ACC112 (cell line): ENCODE data around the gene CKAP2L.

ENCODE experiments used
- H2AFZ ChIP-seq: fragments of 200-600 bp; sonication (generic); one replicate; pipeline ENCODE4 v1.6.0; 2017; ENCODE audit warnings: antibody characterized with exemption, low read length; ENCODE audit not compliant: unreplicated experiment
- H3K27ac ChIP-seq: fragments of 200-600 bp; sonication (generic); 2 replicates; pipeline ENCODE4 v1.5.1; 2014; ENCODE audit warnings: low read depth, mild to moderate bottlenecking, antibody characterized with exemption, low read length, moderate library complexity
- H3K27me3 ChIP-seq: fragments of 200-600 bp; sonication (generic); 2 replicates; pipeline ENCODE4 v1.6.1; 2014; ENCODE audit warnings: mild to moderate bottlenecking, antibody characterized with exemption, low read length, moderate library complexity, mixed read lengths; ENCODE audit not compliant: insufficient read depth
- H3K36me3 ChIP-seq: fragments of 200-600 bp; sonication (generic); 2 replicates; pipeline ENCODE4 v1.6.1; 2016; ENCODE audit warnings: mild to moderate bottlenecking, antibody characterized with exemption, low read length, moderate library complexity, mixed read lengths; ENCODE audit not compliant: insufficient read depth
- H3K4me1 ChIP-seq: fragments of 200-600 bp; sonication (generic); one replicate; pipeline ENCODE4 v1.6.1; 2016; ENCODE audit warnings: low read length, mixed read lengths; ENCODE audit not compliant: insufficient read depth, unreplicated experiment, control insufficient read depth
- H3K4me3 ChIP-seq: fragments of 200-600 bp; sonication (generic); 2 replicates; pipeline ENCODE4 v1.5.1; 2014; ENCODE audit warnings: mild to moderate bottlenecking, low read depth, low read length
- H3K79me2 ChIP-seq: fragments of 200-600 bp; sonication (generic); one replicate; pipeline ENCODE4 v1.6.0; 2016; ENCODE audit warnings: low read length; ENCODE audit not compliant: control insufficient read depth, unreplicated experiment, insufficient read depth

CKAP2L gene

DNA sequence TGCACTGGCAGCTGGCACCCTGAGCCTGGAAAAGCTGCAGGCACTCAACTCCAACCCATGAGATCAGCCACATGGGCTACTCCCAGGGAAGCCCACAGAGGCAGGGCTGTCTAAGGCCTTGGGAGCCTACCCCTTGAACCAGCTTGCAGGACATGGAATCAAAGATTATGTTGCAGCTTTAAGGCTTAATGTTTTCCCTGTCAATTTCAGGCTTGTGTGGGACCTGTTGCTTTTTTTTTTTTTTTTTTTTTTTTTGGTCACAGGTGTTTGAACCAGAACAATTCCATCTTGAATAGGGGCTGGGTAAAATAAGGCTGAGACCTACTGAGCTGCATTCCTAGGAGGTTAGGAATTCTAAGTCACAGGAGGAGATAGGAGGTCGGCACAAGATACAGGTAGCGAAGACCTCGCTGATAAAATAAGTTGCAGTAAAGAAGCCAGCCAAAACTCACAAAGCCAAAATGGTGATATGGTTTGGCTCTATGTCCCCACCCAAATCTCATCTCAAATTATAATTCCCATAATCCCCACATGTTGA lies 27.4 kb upstream of the CKAP2L start:
- Histone ChIP-seq H3K79me2 (no peaks in the 10 kb centered on the region), H3K27me3 (no peaks in the 10 kb centered on the region), H3K4me3 (no peak overlapping the region), H3K27ac (no peak overlapping the region), H3K36me3 (no peaks in the 10 kb centered on the region), H2AFZ (no peak overlapping the region), H3K4me1 (peaks cover 24% of the 10 kb centered on the region)

DNA sequence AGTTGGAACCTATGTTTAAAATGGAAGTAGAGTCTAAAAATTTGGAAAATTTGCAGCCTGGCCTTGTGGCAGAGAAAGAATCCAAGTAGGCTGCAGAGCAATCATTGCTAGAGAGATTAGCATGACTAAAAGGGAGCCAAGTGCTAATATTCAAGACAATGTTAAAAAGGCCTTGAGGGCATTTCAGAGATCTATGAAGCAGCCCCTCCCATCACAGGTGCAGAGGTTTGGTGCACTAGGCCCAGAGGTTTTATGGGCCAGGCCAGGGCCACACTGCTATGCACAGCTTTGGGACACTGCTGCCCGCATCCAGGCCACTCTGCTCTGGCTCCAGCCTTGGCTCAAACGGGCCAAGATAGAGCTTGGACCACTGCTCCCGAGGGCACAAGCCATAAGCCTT lies 26.6 kb upstream of the CKAP2L start:
- no peak overlapping the region for H3K27ac ChIP-seq
- no peak overlapping the region for H2AFZ ChIP-seq
- H3K36me3 ChIP-seq, result no peaks in the 10 kb centered on the region
- no peak overlapping the region for H3K4me3 ChIP-seq
- no peaks in the 10 kb centered on the region for H3K27me3 ChIP-seq
- no peaks in the 10 kb centered on the region for H3K79me2 ChIP-seq
- H3K4me1 ChIP-seq, result peaks cover 24% of the 10 kb centered on the region

DNA sequence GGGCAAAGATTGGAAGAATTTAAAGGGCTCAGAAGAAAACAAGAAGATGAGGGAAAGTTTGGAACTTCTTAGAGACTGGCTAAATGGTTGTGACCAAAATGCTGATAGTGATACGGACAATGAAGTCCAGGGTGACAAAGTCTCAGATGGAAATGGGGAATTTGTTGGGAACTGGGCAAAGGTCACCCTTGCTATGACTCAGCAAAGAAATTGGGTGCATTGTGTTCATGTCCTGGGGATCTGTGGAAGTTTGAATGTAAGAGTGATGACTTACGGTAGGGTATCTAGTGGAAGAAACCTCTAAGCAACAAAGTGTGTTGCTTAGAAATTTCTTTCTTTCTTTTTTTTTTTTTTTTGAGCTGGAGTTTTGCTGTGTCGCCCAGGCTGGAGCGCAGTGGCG lies 25.9 kb upstream of the CKAP2L start:
- H2AFZ ChIP-seq, result no peak overlapping the region
- no peak overlapping the region for H3K27ac ChIP-seq
- H3K79me2 ChIP-seq, result no peaks in the 10 kb centered on the region
- H3K4me1 ChIP-seq, result peaks cover 24% of the 10 kb centered on the region
- H3K36me3 ChIP-seq, result no peaks in the 10 kb centered on the region
- no peak overlapping the region for H3K4me3 ChIP-seq
- no peaks in the 10 kb centered on the region for H3K27me3 ChIP-seq

DNA sequence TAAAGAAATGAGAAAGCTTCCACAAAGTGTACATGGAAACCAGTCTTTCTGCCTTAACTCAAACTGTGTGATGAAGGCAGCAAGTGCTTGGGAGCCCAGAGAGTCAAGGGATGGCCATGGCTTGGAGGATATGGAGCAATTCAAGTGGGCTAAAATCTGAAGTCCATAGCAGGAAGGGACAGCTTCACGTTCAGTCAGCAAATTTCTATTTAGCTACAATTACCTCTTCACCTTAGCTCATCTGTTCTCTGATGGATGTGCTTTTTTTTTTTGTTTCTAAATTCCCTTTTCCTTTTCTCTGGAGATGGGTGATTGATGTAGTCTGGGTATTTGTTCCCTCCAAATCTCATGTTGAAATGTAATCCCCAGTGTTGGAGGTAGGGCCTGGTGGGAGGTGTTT lies 24.8 kb upstream of the CKAP2L start:
- Histone ChIP-seq H2AFZ (no peak overlapping the region), H3K4me3 (no peak overlapping the region), H3K36me3 (no peaks in the 10 kb centered on the region), H3K27ac (no peak overlapping the region), H3K4me1 (peaks cover 12% of the 10 kb centered on the region), H3K27me3 (no peaks in the 10 kb centered on the region), H3K79me2 (no peaks in the 10 kb centered on the region)

DNA sequence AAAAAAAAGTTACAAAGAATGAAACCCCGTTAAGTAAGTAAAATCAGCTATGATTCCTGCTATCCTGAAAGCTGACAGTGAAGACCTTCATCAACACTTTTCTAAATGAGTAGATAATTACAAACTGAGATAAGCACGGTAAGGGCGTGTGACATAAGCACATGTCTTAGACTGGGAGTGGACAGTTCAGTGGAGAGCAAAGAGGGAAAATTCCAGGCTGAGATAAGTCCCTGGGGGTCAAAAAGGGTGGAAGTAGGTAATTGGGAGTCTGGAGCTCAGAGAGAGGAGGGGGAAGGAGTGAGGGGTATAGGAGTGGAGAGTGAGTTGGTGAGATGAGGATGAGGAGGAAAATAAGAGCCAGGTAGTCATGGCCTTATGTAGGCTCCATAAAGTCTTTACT lies 24.2 kb upstream of the CKAP2L start:
- H3K79me2 ChIP-seq, result no peaks in the 10 kb centered on the region
- H3K36me3 ChIP-seq, result no peaks in the 10 kb centered on the region
- H3K27ac ChIP-seq, result no peak overlapping the region
- no peak overlapping the region for H2AFZ ChIP-seq
- no peak overlapping the region for H3K4me3 ChIP-seq
- H3K27me3 ChIP-seq, result no peaks in the 10 kb centered on the region
- peaks cover 7% of the 10 kb centered on the region for H3K4me1 ChIP-seq

DNA sequence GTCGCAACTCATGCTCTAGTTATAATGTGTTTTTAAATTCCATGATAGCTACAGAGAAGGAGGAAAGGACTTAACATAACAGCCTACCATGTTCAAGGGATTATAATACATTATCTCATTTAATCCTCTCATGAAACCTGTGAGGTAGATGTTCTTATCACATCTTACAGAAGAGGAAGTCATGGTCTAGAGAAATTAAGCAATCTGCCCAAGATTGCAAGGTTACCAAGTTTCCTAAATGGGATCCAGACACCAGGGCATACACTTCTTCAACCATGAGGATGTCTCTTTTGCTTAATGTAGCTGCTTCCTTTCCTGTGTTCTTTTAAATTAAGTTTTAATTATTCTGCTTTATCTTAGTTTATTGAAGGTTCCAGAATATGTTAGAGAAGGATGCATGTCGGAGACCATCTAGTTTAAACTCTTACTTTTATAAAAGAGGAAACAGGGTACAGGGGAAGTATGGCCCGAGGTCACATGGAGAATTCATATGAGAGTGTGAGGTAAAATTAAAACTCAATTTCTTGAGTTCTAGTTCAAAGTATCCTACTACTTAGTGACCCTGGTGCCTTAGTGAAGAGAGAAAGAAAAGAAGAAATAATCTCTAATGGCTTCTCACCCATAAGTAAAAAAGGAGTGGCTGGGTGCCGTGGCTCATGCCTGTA lies 23.5 kb upstream of the CKAP2L start:
- no peak overlapping the region for H3K4me3 ChIP-seq
- H3K79me2 ChIP-seq, result no peaks in the 10 kb centered on the region
- no peaks in the 10 kb centered on the region for H3K27me3 ChIP-seq
- no peaks in the 10 kb centered on the region for H3K4me1 ChIP-seq
- no peak overlapping the region for H3K27ac ChIP-seq
- no peaks in the 10 kb centered on the region for H3K36me3 ChIP-seq
- no peak overlapping the region for H2AFZ ChIP-seq

DNA sequence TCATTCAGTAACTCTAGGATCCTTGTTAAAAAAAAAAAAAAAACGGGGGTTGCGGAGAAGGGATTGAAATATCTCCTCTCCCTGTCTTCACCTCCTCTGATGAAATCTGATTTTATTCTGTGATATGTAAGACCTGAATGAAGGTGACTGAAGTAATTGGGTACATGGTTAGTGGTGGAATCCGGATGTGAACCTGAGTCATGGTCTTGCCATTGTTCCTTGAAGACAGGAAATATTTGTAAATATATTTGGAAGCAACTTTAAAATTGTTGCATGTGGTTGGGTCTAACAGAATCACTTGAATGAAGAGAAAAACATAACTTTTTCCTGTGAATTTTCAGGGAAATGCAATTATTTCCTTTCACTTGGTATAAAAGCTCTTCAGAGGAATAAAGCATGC lies 22.9 kb upstream of the CKAP2L start:
- H3K79me2 ChIP-seq, result no peaks in the 10 kb centered on the region
- no peaks in the 10 kb centered on the region for H3K4me1 ChIP-seq
- H2AFZ ChIP-seq, result no peak overlapping the region
- H3K36me3 ChIP-seq, result no peaks in the 10 kb centered on the region
- H3K4me3 ChIP-seq, result no peak overlapping the region
- no peaks in the 10 kb centered on the region for H3K27me3 ChIP-seq
- H3K27ac ChIP-seq, result no peak overlapping the region

DNA sequence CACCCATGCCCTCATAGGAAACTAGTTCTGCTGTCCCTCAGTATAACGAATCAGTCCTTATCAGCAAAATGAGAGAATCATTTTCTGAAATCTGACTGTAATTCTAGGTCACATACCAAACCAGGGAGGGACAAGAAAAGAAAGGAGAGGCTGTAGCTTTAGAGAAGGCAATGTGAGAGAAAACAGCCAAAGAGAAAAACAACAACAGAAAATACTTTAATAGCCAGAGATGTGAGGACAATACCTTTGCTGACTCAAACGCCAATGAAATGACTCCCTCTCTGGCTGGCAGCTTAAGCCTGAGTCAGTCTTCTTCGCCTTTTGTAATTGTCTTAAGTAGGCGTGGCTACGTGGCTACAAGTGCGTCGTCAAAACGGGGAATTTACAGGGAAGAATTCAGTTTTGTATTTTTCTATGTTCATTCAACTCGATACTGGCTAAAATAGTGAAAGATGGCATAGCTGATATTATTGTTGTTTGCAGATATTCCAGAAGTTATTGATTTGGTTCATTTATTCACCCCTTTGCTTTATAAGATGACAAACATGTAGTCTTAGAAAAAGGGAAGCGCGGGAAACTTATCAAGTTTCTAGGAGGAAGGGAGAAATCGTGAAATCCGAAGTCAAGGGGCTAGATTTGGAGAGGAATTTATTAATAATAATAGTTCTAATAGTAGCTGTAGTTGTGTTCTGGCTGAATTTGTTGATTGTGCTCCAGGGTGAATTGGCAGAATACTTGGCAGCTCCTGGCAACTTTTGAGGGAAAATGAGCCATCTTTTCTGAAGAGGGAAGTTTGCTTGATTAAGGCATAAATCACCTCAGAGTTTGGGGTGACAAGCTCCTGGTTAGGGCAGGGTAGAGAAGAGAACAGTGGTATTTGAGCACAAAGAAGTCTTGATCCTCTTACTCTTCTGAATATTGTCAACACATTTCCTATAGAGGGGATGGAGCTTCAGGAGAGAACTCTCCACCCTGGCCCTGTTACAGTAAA lies 20.1 kb upstream of the CKAP2L start, which contains the start of gene IL1A:
TSS of gene IL1A (minus strand) at position 295 of the 991 bp plus-strand sequence. CDS start 723 bp downstream, outside the sequence.
- Histone ChIP-seq H3K4me3 (peak within 1 kb of the TSS; percentile 57), H2AFZ (peak within 1 kb of the TSS; percentile 27), H3K79me2 (no peaks in the 10 kb centered on the region), H3K36me3 (no peaks in the 10 kb centered on the region), H3K27me3 (no peaks in the 10 kb centered on the region), H3K27ac (peak within 1 kb of the TSS; percentile 22; the same call in 1 of the 2 replicates), H3K4me1 (no peaks in the 10 kb centered on the region)

DNA sequence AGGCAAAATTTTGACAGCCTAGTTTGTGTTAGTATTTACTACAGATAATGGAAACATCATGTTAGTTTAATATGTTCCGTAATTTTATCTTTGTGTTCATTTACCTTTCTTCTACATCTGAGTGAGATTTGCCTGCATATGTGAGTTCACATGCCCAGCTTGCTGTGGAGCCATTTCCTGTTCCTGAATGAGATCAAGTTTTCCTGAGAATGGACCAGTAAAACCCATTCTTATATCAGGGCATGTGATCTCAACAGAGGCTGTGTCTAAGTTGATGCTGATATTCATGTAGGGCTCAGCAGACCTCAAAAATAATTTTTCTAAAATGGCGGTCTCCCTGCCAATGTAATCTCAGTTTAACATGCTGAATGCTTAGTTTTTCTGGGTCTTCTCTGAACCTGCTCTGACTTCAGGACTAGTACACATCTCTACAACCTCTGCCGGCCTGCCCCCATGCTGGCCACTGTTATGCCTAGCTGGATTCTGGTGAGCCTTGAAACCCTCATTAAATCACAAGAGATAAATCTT lies 18.8 kb upstream of the CKAP2L start:
- no peaks in the 10 kb centered on the region for H3K36me3 ChIP-seq
- H3K27ac ChIP-seq, result no peak overlapping the region
- no peaks in the 10 kb centered on the region for H3K4me1 ChIP-seq
- H2AFZ ChIP-seq, result no peak overlapping the region
- H3K4me3 ChIP-seq, result peak overlapping the region; percentile 57; the same call in 1 of the 2 replicates
- H3K27me3 ChIP-seq, result no peaks in the 10 kb centered on the region
- H3K79me2 ChIP-seq, result no peaks in the 10 kb centered on the region

DNA sequence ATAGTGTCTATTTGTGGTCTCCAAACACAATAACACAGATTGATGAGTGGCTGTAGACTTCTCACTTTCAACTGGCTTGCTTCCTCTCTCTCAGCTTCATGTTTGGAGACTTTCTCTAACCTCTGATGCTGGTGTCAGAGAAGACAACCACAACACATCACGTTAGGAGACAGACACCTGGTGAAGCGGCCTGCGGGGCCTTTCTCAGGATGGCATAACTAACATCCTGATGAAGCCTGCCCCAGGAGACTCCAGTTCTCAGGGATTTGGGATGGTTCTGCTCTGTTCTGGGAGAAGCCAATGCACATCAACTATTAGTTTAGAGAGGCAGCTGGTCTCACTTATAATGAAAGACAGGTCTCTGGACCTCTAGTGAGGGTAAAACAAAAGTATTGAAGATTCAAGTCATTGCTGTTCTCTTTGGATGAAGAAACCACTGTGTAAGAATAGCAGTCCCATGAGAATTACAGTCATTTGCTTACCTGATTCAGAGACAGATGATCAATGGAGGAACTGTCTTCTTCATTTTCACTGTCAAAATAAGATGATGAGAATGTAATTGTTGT lies 17.9 kb upstream of the CKAP2L start:
- H3K27ac ChIP-seq, result no peak overlapping the region
- no peaks in the 10 kb centered on the region for H3K79me2 ChIP-seq
- no peaks in the 10 kb centered on the region for H3K27me3 ChIP-seq
- no peak overlapping the region for H2AFZ ChIP-seq
- H3K36me3 ChIP-seq, result no peaks in the 10 kb centered on the region
- no peak overlapping the region for H3K4me3 ChIP-seq
- no peaks in the 10 kb centered on the region for H3K4me1 ChIP-seq
